ENCODE data around the gene CHIC2.
"Not testable (repeated sequence)": the region's sequence is repeated elsewhere in the genome, so short reads cannot be mapped to it uniquely, and the experiment has no call there.

Gene CHIC2

DNA sequence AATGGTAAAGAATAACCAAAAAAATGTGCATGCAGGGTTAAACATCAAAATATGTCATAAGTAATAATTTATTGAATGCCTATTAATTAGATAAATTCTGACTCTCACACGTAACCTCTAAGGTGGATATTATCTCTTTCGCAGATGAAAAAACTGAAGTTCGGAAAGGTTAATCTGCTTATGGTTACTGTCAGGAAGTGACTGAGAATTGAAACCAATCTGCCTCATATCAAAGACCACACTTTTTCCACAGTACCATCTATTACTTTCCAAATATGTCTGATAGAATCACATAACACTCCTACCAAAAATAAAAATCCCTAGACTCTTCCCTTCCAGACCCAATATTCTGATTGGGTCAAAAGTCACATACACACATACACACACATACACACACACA is 6.2 kb downstream of the CHIC2 start:
- peak in 1 of 5 experiments; percentile 61 for DNase-seq

DNA sequence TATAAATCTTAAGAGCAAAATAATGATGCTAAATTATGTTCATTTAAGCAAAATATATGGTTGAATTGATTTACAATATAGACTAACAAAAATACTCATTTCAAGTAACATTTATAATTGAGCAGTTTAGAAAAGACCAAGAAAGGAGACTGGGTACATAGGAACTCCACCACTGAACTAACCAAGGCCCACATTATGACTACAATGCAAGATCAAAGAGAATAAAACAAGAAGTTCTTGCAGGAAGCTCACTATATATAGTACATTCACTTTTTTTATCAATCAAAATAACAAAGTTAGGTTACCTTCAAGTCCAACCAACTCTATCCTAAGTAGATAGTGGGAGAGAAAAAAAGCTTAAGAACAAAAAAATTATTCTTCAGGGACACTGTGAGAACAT is 8.0 kb downstream of the CHIC2 start:
- DNase-seq: peak in 1 of 5 experiments; percentile 11

DNA sequence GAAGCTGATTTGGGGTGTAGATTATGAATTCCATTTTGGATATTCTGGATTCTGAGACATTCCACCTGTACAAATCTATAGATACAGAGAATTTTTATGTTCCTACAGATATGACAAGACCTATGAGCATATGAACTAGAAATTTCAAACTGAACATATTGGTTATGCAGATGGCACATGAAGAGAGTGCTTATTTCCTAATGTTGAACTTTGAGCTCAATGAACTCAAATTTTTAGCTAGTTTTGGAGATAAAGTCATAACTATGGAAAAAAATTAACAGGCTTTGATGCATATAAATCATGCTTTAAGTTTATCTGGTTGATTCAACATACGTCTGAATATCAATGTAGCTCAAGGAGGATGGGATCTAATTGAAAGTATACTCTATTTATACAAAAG is 8.9 kb downstream of the CHIC2 start:
- DNase-seq: no peak

DNA sequence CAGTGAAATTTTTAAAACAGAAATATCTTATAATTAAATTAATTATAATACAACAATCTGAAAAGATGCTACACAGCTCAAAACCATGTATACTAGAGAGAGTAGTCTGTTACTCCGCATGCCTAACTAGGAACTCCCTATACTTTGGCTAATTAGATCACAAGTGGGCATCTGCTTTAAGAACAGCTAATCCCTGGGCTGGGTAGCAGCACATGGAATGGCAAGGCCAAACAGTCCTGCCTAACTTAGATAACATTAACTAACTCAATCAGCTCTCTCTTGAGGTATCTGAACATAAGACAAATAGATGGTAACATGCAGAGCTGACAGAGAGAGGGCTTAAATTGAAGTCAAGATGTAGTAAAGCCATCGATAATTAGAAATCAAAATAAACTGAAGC is 9.9 kb downstream of the CHIC2 start:
- DNase-seq: no peak

DNA sequence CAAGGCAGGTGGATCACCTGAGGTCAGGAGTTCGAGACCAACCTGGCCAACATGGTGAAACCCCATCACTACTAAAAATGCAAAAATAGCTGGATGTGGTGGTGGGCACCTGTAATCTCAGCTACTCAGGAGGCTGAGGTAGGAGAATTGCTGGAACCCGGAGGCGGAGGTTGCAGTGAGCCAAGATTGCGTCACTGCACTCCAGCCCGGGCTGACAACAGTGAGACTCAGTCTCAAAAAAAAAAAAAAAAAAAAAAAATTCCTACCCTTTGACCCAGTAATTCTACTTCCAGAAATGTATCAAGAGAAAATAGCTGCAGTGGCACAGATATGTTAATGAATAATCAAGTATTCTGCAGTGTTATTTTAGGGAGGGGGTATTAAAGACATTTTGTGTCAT is 11.1 kb downstream of the CHIC2 start:
- not testable (repeated sequence) for DNase-seq

DNA sequence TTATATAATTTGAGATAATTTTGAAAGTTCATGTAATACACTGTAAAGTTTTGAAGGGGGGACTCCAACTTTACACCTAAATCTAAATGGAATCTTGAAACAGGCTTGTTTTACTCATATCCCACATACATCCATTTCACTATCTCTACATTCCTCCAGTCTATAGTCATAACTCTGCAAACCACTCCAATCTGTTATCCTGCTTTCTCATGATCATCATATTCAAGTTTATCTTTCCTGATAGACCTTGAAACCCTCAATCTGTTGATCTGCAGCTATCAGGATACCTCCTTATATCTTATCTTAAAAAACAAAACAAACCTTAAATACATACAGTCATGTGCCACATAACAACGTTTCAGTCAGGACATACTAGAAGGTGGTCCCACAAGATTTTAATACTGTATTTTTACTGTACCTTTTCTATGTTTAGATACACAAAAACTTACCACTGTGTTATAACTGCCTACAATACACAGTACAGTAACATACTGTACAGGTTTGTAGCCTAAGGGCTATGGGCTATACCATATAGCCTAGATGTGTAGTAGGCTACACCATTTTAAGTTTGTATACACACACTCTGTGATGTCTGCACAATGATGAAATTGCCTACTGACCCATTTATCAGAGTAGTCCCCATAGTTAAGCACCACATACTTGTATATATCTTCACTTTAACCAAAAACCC is 14.0 kb downstream of the CHIC2 start:
- no peak for DNase-seq

DNA sequence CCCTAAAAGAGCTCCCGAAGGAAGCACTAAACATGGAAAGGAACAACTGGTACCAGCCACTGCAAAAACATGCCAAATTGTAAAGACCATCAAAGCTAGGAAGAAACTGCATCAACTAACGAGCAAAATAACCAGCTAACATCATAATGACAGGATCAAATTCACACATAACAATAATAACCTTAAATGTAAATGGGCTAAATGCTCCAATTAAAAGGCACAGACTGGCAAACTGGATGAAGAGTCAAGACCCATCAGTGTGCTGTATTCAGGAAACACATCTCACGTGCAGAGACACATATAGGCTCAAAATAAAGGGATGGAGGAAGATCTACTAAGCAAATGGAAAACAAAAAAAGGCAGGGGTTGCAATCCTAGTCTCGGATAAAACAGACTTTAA is 20.8 kb downstream of the CHIC2 start:
- DNase-seq: not testable (repeated sequence)

DNA sequence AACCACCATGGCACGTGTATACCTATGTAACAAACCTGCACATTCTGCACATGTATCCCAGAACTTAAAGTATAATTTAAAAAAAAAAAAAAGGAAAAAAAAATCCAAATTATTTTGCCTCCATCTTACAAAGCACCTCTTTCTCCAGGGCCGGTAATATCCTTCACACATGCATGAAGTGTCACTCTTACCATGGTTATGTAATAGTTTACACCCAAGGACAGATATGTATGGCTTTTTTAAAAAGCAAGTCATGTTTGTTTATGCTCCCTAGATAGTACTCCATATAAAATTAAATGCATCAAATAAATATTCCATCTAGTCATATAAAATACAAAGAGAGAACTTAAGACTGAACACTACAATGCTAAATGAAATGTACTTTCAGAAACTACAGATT is 22.5 kb downstream of the CHIC2 start:
- DNase-seq: no peak

DNA sequence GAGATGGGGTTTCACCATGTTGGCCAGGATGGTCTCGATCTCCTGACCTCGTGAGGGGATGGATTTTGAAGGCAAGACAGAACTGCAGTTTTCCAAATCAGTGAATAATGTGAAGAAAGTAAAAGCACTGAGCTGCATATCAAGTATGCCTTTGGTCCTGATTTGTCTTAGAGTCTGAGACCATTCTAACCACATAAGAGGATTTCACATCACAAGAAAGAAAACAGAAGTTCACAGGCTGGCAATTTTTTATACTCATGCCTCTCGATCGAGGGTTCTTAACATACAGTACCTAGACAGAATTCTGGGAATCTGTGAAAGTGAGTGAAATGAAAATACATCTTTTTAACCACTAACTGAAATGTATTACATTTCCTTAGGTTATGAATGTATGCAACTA is 23.3 kb downstream of the CHIC2 start:
- DNase-seq: no peak

DNA sequence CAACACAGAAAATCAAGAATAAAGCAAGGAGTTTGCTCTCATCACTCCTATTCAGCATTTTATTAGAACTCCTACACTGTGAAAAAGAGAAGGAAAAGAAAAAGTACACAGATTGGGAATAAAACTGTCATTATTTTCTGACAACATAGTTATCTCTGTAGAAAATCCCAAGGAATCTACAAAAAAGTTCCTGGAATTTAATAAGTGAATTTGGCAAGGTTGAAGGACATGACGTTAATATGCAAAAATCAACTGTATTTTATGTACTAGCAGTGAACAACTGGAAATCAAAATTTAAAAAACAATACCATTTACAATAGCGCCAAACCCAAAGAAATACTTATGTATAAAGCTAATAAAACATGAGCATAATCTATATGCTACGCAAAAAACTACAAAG is 26.3 kb downstream of the CHIC2 start:
- no peak for DNase-seq

DNA sequence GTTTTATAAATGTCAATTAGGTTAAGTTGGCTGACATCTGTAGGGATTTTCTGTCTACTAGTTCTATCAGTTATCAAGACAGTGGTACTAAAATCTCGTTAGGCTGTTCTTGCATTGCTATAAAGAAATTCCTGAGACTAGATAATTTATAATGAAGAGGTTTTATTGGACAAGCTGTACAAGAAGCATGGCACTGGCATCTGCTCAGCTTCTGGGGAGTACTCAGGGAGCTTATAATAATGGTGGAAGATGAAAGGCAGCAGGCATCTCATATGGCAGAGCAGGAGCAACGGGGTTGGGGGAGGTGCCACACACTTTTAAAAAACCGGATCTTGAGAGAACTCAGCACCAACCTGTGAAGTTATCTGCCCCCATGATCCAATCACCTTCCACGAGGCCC is 28.2 kb downstream of the CHIC2 start:
- DNase-seq: no peak

DNA sequence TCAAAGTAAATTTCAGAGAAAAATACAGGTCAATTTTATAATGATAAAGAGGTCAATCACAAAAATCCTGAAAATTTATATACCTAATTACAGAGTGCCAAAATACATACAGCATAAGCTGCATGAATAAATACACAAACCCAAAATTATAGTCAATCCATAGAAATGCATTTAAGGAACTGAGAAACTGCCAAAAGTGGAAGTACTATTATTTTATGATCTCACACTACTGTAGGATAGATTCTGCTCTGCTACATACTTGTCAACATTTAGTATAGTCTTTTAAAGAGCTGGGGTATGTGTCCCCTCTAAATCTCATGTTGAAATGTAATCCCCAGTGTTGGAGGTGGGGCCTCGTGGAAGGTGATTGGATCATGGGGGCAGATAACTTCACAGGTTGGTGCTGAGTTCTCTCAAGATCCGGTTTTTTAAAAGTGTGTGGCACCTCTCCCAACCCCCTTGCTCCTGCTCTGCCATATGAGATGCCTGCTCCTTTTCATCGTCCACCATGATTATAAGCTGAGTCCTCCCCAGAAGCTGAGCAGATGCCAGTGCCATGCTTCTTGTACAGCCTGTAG is 31.8 kb downstream of the CHIC2 start:
- no peak for DNase-seq

DNA sequence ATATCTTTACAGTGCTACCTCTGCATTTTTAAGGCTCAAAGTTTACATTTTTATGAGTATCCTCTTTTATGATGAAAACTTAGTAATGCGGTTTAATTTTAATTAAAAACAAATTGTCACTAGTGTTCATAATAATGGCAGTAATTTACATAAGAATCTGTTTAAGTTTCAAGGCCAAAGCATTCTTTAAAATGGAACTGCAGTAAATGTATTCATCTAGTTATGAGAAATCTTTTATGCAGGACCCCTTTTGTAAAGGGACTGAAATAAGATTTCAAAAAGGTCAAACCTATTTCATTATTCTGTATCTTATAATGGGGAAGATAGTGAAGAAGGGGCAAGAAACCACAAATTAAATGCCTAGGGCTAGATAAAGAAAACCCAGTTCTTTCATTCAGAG is 37.1 kb downstream of the CHIC2 start:
- DNase-seq: no peak

DNA sequence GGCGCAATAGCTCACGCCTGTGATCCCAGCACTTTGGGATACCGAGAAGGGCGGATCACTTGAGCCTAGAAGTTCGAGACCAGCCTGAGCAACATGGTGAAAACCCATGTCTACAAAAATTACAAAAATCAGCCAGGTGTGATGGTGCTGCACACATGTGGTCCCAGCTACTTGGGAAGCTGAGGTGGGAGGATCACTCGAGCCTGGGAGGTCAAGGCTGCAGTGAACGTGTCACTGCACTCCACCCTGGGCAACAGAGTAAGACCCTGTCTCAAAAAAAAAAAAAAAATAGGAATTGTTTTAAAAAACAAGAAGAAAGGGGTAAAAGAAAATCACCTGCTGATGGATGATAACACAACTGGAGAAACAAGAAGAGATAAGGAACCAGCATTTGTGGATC is 38.8 kb downstream of the CHIC2 start:
- DNase-seq: no peak

DNA sequence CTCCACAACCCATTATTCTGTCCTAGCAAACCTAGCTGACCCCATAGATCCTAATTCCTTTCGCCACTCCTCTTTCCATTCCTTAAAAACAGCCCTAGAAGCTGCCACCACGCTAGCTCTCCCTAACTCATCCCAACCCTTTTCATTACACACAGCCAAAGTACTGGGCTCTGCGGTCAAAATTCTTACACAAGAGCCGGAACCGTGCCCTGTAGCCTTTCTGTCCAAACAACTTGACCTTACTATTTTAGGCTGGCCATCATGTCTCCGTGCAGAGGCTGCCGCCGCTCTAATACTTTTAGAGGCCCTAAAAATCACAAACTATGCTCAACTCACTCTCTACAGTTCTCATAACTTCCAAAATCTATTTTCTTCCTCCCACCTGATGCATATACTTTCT is 41.4 kb downstream of the CHIC2 start:
- DNase-seq: not testable (repeated sequence)

DNA sequence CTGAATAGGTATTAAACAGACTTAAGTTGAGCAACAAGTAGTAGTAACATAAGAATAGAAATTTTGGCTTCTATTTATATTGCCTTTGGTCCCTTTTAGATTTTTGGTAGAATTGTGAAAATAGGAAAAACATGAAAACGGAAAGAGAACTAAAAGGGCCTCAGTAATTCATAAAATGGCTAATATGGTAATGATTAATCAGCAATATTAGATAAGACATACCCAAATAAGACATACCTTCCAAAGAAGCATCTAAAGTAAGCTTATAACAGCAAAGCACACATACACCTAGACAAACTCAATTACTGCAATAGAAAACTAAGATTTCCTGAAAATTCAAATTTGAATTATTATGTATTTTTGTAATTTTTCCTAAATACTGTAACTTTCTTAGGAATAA is 46.4 kb downstream of the CHIC2 start:
- no peak for DNase-seq

DNA sequence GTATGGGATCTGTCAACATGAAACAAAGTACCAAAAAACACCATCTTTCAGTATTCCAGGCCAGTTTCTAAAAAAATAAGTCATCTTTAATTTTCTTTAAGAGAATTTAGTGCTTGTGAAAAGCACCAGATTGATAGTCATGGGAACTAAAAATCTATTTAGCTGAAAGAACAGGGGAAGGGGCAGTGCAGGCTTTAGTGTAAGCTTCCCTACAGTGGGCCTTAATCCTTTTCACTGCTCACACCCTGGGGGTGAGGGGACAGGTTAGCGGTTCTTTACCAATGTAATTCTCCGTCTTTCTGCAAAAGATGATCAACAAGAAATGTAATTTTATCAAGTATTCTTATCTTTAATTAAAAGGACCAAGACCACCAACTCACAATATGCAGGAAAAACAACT is 47.1 kb downstream of the CHIC2 start:
- no peak for DNase-seq

DNA sequence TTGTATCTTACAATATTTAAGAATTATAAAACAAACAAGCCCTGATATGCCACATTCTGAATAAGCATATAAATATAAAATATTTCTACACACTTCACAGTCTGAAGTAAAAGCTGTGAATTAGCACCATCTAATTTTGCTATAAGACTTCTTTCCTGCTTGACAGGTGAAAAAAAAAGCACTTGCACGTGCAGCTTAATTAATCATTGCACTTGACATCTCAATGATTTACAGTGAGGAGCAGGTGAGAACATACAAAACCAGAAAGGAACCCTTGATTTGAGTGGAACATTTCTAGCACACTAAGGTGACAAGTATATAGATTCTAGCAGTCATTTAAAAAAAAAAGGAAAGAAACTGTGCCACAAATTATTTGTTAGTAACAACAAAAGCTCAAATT is 47.9 kb downstream of the CHIC2 start:
- DNase-seq: no peak

DNA sequence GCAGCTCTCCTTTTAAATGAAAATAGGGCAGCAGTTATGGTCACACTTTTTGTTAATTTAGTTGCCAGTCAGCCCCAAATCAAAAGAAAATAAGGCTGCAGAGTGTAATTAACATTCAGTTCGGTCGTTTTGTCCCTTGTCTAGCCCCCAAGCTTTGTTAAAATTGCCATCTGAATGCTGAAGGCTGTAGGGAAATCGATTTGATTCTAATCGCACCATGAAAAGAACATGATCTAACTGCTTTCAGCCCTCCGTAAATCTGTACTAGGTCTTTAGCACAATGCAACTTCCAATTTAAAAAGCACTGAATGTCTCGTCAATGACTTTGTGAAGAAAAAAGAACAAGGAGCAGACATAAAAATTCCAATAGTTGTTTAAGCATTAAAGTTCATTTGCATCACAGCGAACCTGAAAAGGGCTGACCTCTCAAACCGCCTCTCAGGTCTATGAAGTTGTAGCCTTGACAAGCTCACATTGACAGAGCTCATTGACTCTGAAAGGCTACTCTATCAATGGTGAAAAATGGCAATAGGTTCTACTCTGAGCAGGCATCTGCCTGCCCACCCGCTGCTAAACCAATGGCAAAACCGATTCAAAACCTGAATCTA is 48.9 kb downstream of the CHIC2 start:
- DNase-seq: no peak

DNA sequence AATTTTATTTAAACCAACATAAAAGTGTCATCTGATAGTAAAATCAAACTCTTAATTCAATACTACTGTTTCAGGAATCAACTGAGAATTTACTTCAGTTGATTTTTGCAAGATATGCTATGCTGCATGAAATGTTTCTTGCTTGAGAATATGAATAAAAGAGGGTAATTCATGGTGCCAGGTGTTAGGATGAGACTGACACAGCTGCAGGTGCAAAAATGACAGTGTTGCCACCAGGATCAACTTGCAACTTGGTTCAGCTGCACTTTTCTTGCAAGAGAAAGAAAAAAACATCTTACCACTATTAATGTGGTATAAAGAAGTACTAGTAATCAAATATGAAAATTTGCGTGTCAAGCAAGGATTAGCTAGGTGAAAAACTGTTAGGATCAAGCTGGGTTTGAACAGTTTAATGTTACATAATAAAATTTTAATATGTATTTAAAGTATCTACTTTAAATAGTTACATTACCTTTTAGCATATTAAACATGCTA is 49.7 kb downstream of the CHIC2 start:
- DNase-seq: no peak

DNA sequence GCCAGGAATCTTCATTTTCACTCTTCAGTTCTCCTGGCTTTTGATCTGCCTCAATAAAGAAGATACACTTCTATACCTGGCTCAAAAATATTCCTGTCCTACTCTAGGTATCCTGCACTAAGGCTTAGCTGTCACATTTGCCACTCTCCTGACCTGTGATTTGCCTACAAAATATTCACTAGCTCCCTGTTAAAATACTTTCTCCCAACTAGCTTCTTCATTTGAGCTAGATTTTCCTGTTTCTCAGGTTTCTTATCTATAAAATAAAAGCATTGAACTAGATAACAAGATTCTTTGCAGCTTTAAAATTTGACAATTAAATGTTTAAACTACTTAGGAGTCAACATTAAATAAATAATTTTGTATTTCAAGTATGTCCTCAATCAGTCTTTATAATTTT is 53.2 kb downstream of the CHIC2 start:
- no peak for DNase-seq

DNA sequence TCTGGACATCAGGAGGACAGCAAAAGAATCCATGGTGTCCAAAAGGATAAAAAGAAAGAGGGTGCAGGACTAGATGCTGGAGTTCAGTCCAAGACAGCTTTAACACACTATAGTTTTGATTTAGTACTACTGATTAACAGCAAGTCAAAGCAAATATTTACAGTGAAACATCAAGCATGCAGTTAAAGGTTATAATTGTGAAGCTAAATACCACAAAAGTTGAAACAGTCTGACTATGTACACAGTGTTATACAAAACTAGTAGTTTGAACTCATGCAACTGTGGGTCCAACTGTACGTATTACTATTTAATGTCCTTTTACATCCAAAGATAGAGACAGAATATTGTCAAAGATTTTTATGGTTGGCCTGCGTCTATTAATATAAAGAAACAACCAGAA is 57.6 kb downstream of the CHIC2 start:
- no peak for DNase-seq

DNA sequence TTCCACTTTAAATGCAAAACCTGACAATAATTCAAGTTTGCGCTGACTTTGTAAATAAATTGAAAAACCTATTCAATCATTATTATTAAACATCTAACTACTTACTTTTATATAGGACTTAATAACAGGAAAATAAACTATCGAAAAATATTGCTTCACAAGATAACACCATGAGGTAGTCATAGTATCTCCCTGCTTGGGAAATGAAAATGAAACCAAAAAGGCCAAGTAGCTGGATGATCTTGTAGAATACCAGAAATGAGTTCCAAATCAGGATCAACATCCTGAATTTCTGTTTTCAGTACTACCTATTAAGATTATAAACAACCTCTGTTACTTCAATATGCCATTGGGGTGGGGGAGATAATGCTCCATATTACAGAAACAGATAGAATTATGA is 58.9 kb downstream of the CHIC2 start:
- peak in 1 of 5 experiments; percentile 8 for DNase-seq

DNA sequence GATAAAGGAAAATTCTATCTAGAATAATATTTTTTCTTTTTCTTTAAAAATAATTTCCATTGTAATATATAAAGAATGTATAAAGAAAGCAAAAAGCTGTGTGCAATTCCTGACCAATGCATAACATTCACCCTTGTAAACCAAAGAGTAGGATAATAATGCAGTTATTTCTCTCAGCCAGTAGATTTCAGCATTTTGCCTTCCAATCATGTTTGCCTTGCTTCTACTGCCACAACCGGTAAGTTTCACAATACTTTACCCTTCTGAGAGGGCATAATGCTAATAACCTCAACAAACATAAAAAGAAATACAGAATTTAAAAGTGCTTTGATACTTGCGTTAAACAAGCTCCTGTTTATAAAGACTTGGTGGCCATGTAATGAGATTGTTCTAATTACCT is 59.9 kb downstream of the CHIC2 start:
- DNase-seq: no peak

All from T-helper 2 cell (primary cell).